Measurements from ENCODE around the gene AMN.

The AMN gene

DNA sequence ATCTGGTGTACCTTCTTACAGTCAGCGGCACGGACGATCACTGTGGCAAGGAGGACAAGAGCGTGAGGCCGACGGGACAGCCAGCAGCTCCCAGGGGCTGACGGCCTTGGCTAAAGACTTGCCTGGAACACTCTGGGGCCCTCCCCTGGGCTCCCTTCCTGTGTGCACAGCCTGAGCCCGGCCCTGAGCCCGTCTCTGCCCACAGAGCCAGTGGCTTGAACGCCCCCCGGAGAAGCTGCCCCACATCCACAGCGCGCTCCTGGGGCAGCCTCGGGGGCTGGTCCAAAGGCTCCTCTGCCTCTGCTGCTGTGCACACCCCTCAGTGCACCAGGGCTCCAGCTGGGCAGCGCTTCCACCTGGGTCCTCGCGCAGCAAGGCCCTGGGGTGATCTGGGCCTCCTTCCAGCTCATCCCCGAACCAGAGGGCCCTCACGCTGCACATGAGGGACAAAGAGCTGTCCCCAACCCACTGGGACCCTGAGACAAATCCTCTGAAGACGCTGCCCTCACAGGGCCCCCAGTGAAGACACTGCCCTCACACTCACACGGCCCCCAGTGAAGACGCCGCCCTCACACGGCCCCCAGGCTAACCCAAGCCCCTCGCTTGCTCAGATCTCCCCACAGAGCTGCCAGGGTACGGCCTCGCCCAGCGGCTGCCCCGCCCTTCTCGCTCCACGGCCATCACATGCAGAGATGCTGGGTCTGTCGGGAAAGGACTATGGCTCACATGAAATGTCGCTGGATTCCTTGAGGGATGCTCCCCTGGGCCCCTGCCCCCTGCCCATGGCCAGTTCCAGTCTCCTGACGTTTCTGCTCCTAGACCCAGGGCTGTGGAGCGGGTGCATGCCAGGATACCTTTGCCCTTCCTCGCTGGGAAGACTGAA is 22.2 kb downstream of the AMN start:
- no peak for DNase-seq (ENCODE audit: low spot score)

GRCh38 chr14:102945346-102946130 is 23.1 kb downstream of the AMN start:
- DNase-seq (ENCODE audit: low spot score) = no peak

DNA sequence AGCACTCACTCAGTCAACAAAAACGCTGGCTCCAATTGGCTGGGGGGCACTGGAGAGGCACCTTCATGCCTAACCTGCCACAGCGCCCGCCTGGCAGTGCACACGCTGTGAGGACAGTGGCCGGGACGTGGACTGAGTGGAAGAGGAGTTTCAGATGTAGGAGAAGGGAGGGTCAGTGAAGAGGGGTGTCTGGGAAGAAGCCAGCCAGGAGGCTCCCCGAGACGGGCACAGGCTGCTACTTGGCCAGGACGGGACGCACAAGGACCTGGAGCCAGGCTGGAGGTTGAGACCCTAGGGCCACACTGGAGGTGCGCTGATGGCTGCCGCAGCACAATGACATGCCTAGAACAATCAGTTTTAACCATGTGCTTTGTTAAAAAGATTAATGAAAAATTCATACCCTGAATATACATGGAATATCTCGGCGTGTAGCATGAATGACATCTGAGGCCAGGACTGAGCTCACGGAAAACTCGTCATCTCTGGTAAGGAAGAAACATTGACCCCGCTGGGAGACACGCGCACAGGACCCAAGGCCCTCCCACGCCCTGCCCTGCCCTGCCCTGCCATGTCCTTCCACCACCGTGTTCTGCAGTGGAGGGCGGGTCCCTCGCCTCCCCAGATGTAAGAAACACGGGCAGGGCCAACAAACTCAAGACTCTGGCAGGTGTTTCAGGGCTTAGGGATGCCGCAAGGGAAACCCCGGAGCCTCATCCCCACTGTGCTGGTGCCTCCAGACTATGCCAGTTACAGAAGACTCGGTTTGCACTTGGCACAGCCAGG is 25.0 kb downstream of the AMN start:
- DNase-seq (ENCODE audit: low spot score) = no peak

DNA sequence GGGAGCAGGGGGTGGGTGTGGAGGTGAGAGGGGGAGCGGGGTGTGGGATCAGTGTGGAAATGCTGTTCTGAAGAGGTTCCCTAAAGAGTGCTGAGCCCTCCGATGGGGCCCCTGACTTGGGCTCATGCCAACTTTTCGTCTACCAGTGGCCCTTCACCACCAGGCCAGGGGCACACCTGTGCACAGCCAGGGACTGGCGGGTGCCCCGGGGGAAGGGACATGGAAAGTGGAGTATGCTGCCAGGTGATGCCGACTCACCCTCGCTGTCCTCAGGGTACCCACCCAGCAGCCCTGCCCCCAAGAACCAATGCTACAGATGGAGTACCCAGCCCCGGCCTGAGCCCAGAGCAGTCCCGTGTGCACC is 26.2 kb downstream of the AMN start:
- DNase-seq (ENCODE audit: low spot score) = no peak

- DNase-seq (ENCODE audit: low spot score) = no peak
Observed at GRCh38 chr14:102949062-102949800, 26.8 kb downstream of the AMN start.

- no peak for DNase-seq (ENCODE audit: low spot score)
Observed at GRCh38 chr14:102949801-102950451, 27.5 kb downstream of the AMN start.

- DNase-seq (ENCODE audit: low spot score) = no peak
Observed at GRCh38 chr14:102951034-102951433, 28.6 kb downstream of the AMN start.

GRCh38 chr14:102951799-102952198 is 29.3 kb downstream of the AMN start:
- DNase-seq (ENCODE audit: low spot score) = no peak

DNA sequence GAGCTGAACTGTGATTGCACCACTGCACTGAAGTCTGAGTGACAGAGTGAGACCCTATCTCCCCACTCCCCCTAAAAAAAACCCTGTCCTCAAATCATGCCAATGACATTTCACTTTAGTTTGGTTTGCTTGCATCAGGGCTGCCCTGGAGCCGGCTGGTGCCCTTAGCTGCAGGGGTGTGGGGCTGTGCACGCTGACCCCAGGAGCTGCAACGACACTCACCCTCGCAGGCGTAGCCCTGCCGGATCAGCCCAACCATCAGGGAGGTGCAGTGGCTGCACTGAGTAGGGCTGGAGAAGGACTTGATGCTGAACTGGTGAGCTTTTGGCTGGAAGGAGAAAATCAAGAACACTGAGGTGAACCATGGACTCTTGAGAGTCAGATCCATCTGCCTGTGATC is 29.8 kb downstream of the AMN start:
- DNase-seq (ENCODE audit: low spot score) = no peak

GRCh38 chr14:102953100-102953499 is 30.6 kb downstream of the AMN start:
- DNase-seq (ENCODE audit: low spot score) = no peak

- no peak for DNase-seq (ENCODE audit: low spot score)
Observed at GRCh38 chr14:102954081-102954789, 31.8 kb downstream of the AMN start.

GRCh38 chr14:102955636-102956408 is 33.4 kb downstream of the AMN start:
- no peak for DNase-seq (ENCODE audit: low spot score)

GRCh38 chr14:102957222-102957621 is 34.8 kb downstream of the AMN start:
- no peak for DNase-seq (ENCODE audit: low spot score)

DNA sequence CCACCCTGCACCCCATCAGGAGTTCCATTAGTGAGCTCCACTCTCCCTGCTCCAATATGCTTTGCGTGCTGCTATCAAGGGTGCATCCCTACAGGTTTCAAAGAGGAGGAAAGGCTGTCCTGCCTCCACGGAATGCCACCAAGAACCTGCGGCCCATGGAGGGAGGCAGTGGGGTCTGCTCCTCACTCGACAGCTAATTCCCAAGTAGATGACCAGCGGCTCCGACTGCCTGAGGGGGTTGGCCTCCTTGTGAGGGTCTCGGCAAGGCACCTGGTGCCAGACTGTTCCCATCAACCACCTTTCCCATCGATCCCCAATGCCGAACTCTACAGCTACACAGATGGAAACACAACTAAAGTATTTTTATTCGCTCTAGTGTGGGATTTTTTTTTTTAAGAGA is 36.0 kb downstream of the AMN start:
- no peak for DNase-seq (ENCODE audit: low spot score)

DNA sequence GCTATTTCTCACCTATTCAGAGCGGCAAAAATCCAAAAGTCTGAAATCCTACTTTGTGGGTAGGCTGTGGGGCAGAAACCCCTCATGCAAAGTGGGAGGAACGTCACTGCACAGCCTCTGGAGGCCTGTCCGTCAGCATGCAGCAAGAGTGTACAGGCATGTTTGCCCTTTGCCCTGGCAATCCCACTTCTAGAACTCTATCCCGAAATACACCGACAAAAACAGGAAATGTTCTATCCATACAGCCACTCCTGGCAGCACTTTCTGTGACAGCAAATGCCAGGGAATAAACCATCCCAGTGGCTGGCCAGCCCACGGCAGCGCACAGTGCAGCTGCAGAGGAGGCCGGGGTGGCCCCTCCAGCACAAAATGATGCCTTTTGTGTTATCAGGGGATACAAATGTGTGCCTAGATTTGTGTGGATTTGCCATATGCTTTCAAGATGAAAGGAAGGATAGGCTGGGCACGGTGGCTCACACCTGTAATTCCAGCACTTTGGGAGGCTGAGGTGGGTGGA is 39.7 kb downstream of the AMN start:
- DNase-seq (ENCODE audit: low spot score) = no peak

DNA sequence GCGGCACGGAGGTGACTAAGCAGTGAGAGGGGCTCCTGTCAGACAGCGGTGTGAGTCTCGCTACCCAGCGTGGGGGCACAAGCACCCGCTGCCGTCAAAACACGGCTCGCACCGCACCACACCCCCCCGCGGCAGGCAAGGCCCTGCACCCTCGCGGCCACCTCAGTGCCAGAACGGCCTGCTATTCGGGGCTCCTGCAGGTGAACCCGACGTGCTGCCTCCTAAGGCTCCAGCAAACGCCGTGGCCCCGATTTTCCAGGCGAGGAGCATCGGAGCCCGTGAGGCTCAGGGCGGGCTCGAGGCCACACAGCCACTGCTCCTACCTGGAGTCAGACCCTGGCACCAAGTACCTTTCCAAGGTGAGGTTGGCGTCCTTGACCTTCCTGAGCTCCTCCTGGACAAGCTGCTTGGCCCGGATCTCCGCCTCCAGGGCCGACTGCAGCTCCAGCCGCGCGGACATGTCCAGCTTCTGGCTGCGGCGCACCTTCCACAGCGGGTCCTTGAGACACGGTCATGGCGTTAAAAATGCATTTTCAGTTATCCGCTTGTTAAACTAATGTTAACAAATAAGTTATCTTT is 41.8 kb downstream of the AMN start:
- DNase-seq (ENCODE audit: low spot score) = no peak

DNA sequence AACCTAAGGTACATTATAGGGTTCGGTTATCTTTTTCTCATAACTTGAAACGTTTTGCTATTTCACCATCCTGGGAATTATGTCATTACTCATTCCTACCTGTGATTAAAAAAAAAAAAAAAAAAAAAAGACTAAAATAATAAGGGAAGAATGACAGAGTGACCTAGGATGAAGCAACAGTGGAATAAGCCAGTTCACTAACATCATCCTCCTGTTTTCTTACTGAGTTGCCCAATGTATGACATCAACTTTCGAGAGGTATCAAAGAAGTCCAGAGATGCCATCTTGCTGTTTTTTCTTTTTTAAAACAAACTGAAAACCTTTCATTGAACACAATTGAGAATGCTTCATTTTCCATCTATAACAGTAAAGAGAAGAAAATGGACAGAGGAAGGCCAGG is 42.8 kb downstream of the AMN start:
- no peak for DNase-seq (ENCODE audit: low spot score)

DNA sequence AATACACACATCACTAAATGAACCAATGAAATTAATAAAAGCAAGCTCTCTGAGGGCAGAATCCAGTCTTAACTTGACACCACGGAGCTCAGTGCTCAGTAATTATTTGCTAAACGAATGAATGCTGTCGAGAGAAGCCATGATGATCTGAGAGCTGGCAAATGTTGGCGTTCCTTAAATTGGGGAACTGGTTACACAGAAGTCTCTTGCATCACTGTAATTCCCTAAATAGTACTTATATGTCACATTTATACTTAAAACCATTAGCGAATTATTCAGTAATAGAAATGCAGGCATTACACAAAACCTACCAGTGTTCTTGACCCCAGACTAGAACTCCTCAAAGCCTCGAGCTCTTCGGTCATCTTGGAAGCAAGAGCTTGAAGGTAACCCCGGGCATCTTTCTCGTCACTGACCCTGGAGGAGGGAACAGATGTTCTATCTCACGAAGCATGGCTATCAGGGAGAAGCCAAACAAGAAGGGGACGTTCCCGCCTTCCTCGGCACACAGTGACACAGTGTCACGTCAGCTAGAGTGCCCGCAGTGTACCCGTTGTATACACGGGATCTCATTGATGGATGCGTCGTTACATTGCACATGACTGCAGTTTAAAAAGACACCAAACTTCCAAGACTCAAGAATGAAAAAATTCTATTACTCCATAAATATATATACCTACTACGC is 43.6 kb downstream of the AMN start:
- DNase-seq (ENCODE audit: low spot score) = no peak

Data from hematopoietic multipotent progenitor cell treated with erythropoietin and hydrocortisone succinate and interleukin-3 and kit ligand, for 15 days (in vitro differentiated cells).